Nephron (organoid): ENCODE data around the gene IL3RA.
"Not testable (repeated sequence)": the region's sequence is repeated elsewhere in the genome, so short reads cannot be mapped to it uniquely, and the experiment has no call there.

Experiments
- H3K27ac Mint-ChIP-seq, 3 experiments: 2 replicates each; pipeline ENCODE4 v1.8.0; 2020; ENCODE audit warnings: mixed read lengths in 3 of 3, mild to moderate bottlenecking in 2 of 3, moderate library complexity in 1 of 3
- H3K27me3 Mint-ChIP-seq: 2 replicates; pipeline ENCODE4 v1.8.0; 2021; ENCODE audit warnings: low read depth, mild to moderate bottlenecking, moderate library complexity, mixed read lengths
- H3K36me3 Mint-ChIP-seq: 2 replicates; pipeline ENCODE4 v1.8.0; 2020; ENCODE audit warnings: low read depth, mixed read lengths
- H3K4me1 Mint-ChIP-seq: 2 replicates; pipeline ENCODE4 v1.8.0; 2020; ENCODE audit warnings: mixed read lengths
- H3K4me3 Mint-ChIP-seq, 3 experiments: 2 replicates each; pipeline ENCODE4 v1.8.0; 2020; ENCODE audit warnings: mild to moderate bottlenecking in 3 of 3, mixed read lengths in 3 of 3, moderate library complexity in 2 of 3
- H3K9me3 Mint-ChIP-seq: 2 replicates; pipeline ENCODE4 v1.8.0; 2020; ENCODE audit warnings: mixed read lengths
- CTCF ChIP-seq, 3 experiments: fragments of 200-600 bp; sonication (generic); IDR thresholded peaks; one replicate each; pipeline ENCODE4 v1.5.0; 2021; ENCODE audit warnings: antibody characterized with exemption in 3 of 3; ENCODE audit not compliant: unreplicated experiment in 3 of 3

Gene IL3RA

GRCh38 chrX:1421433-1422134 lies 85.0 kb downstream of the IL3RA start:
- no peak for TF ChIP-seq CTCF (IDR thresholded peaks at IDR 0.05; ENCODE audit: unreplicated experiment in 3 of 3)
- Mint-ChIP-seq H3K9me3 (peaks cover 46% of the 10 kb centered on the region), H3K4me1 (no peaks in the 10 kb centered on the region)

GRCh38 chrX:1422135-1422465 lies 85.5 kb downstream of the IL3RA start:
- no peaks in the 10 kb centered on the region for H3K4me1 Mint-ChIP-seq
- no peak overlapping the region for H3K4me3 Mint-ChIP-seq
- TF ChIP-seq CTCF (IDR thresholded peaks at IDR 0.05; ENCODE audit: unreplicated experiment in 3 of 3), result no peak
- no peaks in the 10 kb centered on the region for H3K27me3 Mint-ChIP-seq
- H3K36me3 Mint-ChIP-seq, result peaks cover 73% of the 10 kb centered on the region
- peaks cover 46% of the 10 kb centered on the region for H3K9me3 Mint-ChIP-seq
- H3K27ac Mint-ChIP-seq, result no peak overlapping the region

More at GRCh38 chrX:1421433-1422134, 85.0 kb downstream of the IL3RA start:
- peaks cover 67% of the 10 kb centered on the region for H3K36me3 Mint-ChIP-seq
- no peak overlapping the region for H3K27ac Mint-ChIP-seq
- H3K27me3 Mint-ChIP-seq, result no peaks in the 10 kb centered on the region
- H3K4me3 Mint-ChIP-seq, result no peak overlapping the region

GRCh38 chrX:1423215-1423614 lies 86.6 kb downstream of the IL3RA start:
- no peak overlapping the region for H3K27ac Mint-ChIP-seq
- peaks cover 46% of the 10 kb centered on the region for H3K9me3 Mint-ChIP-seq
- H3K4me3 Mint-ChIP-seq, result no peak overlapping the region
- TF ChIP-seq CTCF (IDR thresholded peaks at IDR 0.05; ENCODE audit: unreplicated experiment in 3 of 3), result no peak
- H3K4me1 Mint-ChIP-seq, result no peaks in the 10 kb centered on the region
- no peaks in the 10 kb centered on the region for H3K27me3 Mint-ChIP-seq
- peaks cover 78% of the 10 kb centered on the region for H3K36me3 Mint-ChIP-seq

- peaks cover 46% of the 10 kb centered on the region for H3K9me3 Mint-ChIP-seq
- H3K4me1 Mint-ChIP-seq, result no peaks in the 10 kb centered on the region
- no peak overlapping the region for H3K27ac Mint-ChIP-seq
- no peak overlapping the region for H3K4me3 Mint-ChIP-seq
- TF ChIP-seq CTCF (IDR thresholded peaks at IDR 0.05; ENCODE audit: unreplicated experiment in 3 of 3), result no peak
- no peaks in the 10 kb centered on the region for H3K27me3 Mint-ChIP-seq
- H3K36me3 Mint-ChIP-seq, result peaks cover 78% of the 10 kb centered on the region
Measured at GRCh38 chrX:1424147-1424851, 87.7 kb downstream of the IL3RA start.

GRCh38 chrX:1425381-1425780 lies 88.8 kb downstream of the IL3RA start:
- Mint-ChIP-seq H3K4me3 (no peak overlapping the region), H3K36me3 (peaks cover 73% of the 10 kb centered on the region), H3K27me3 (no peaks in the 10 kb centered on the region), H3K4me1 (no peaks in the 10 kb centered on the region), H3K9me3 (peaks cover 42% of the 10 kb centered on the region), H3K27ac (no peak overlapping the region)
- TF ChIP-seq CTCF (IDR thresholded peaks at IDR 0.05; ENCODE audit: unreplicated experiment in 3 of 3), result no peak

- H3K4me3 Mint-ChIP-seq, H3K27me3 Mint-ChIP-seq, H3K4me1 Mint-ChIP-seq, H3K27ac Mint-ChIP-seq: not testable (repeated sequence)
- H3K9me3 Mint-ChIP-seq, result peaks cover 37% of the 10 kb centered on the region
- H3K36me3 Mint-ChIP-seq, result peaks cover 65% of the 10 kb centered on the region
Measured at GRCh38 chrX:1426321-1426720, 89.7 kb downstream of the IL3RA start.
